HG03280 (cell line): ENCODE measurements around the gene CHD5.
A peak's percentile ranks its signal among the peaks of the same experiment; 100 is the strongest.
"Not testable (repeated sequence)": the region's sequence is repeated elsewhere in the genome, so short reads cannot be mapped to it uniquely, and the experiment has no call there.

ENCODE experiments used
- ATAC-seq: cut with Tn5 transposase; IDR thresholded peaks from one replicate; pipeline ENCODE4 v1.9.1; 2021; ENCODE audit warnings: mild to moderate bottlenecking, moderate library complexity; ENCODE audit not compliant: unreplicated experiment

The CHD5 gene

GRCh38 chr1:6180268-6180706 lies at the start of gene CHD5:
CHD5 (minus strand) TSS chr1:6180321; CDS start chr1:6180023, 298 bp downstream.
- ATAC-seq: no peak

GRCh38 chr1:6225651-6226050 lies 45.5 kb upstream of the CHD5 start:
- ATAC-seq: no peak

GRCh38 chr1:6224718-6225117 lies 44.6 kb upstream of the CHD5 start:
- no peak for ATAC-seq

GRCh38 chr1:6223617-6224016 lies 43.5 kb upstream of the CHD5 start:
- no peak for ATAC-seq

- ATAC-seq: no peak
Measured at GRCh38 chr1:6222636-6223035, 42.5 kb upstream of the CHD5 start.

GRCh38 chr1:6221210-6221784 lies 41.2 kb upstream of the CHD5 start:
- ATAC-seq: no peak

GRCh38 chr1:6220236-6220635 lies 40.1 kb upstream of the CHD5 start:
- ATAC-seq: no peak

- not testable (repeated sequence) for ATAC-seq
Measured at GRCh38 chr1:6219641-6220040, 39.5 kb upstream of the CHD5 start.

GRCh38 chr1:6218375-6219164 lies 38.4 kb upstream of the CHD5 start:
- ATAC-seq: no peak

GRCh38 chr1:6212193-6212959 lies 32.3 kb upstream of the CHD5 start:
- ATAC-seq: no peak

- no peak for ATAC-seq
Measured at GRCh38 chr1:6211731-6212130, 31.6 kb upstream of the CHD5 start.

- ATAC-seq: no peak
Measured at GRCh38 chr1:6210591-6211355, 30.7 kb upstream of the CHD5 start.

- no peak for ATAC-seq
Measured at GRCh38 chr1:6209661-6210580, 29.8 kb upstream of the CHD5 start.

- no peak for ATAC-seq
Measured at GRCh38 chr1:6208723-6209660, 28.9 kb upstream of the CHD5 start.

GRCh38 chr1:6207921-6208320 lies 27.8 kb upstream of the CHD5 start:
- no peak for ATAC-seq

GRCh38 chr1:6207075-6207885 lies 27.2 kb upstream of the CHD5 start:
- no peak for ATAC-seq

- no peak for ATAC-seq
Measured at GRCh38 chr1:6206520-6206855, 26.4 kb upstream of the CHD5 start.

- ATAC-seq: peak; percentile 53
Measured at GRCh38 chr1:6205849-6206519, 25.9 kb upstream of the CHD5 start, which contains the start of gene RNF207. RNF207 (plus strand) TSS chr1:6206119; CDS start chr1:6206536, 417 bp downstream.
